ENCODE results near the gene IL36B.

IL36B gene

DNA sequence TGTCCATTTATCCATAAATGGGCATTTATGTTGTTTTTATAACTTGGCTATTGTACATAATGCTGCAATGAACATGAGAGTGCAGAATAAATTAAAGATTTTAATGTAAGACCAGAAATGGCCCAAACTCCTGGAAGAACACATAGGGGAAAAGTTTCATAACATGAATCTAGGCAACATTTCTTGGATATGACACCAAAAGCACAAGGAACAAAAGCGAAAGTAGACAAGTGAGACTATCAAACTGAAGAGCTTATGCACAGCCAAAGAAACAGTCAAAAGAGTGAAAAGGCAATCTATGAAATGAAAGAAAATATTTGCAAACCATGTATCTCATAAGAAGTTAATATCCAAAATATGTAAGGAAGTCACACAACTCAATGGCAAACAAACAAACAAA is 41.6 kb downstream of the IL36B start:
- no peak for DNase-seq (ENCODE audit: low read depth, low spot score)

DNA sequence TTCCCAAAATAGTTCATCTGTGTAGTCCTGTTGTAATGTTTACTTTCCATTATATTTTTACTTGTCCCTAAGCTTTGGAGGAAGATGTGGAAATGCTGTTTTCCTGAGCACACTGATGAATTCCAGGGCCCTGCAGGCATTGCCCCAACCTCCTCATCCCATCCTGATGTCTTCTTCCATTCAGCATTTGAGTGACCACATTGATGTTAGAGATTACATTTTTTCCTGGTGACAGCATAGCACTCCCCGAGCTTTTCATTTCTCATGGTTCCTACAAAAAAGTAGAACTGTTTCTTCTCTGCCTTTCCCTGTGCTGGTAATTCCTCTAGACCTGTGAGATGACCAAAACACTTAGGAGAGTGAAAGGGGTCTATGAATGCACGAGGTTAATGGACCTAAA is 42.6 kb downstream of the IL36B start:
- DNase-seq (ENCODE audit: low read depth, low spot score), result no peak

DNA sequence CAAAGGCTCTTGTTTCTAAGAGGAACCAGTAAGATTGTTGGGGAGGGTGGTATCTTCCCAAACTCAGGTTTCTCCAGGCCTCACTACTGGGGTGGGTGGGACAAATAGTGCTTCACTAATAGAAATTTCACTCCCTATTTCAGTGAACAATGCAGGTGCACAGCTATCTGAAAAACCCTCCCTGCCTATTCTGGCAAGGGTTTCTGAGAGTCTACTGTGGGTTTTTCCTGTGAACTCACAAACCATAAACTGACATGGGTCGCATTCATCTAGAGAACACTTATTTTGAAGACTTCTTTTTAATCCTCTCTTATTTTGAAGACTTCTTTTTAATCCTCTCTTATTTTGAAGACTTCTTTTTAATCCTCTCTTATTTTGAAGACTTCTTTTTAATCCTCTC is 43.0 kb downstream of the IL36B start:
- no peak for DNase-seq (ENCODE audit: low read depth, low spot score)

DNA sequence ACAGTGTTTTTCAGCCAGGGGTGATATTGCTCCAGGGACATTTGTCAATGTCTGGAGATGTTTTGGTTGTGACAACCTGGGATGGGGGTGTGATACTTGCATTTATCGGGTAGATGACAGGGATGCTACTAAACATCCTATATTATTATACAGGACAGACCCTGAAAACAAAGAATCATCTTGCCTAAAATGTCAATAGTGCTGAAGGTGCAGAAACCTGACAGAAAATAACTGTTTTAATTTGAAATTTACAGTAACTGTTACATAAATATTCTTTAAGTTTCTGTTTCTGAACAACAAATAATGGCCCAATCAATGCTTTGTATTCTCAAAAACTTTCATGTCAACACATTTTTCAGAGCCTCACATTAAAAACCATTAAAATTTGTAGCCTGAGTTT is 45.4 kb downstream of the IL36B start:
- DNase-seq (ENCODE audit: low read depth, low spot score), result no peak

DNA sequence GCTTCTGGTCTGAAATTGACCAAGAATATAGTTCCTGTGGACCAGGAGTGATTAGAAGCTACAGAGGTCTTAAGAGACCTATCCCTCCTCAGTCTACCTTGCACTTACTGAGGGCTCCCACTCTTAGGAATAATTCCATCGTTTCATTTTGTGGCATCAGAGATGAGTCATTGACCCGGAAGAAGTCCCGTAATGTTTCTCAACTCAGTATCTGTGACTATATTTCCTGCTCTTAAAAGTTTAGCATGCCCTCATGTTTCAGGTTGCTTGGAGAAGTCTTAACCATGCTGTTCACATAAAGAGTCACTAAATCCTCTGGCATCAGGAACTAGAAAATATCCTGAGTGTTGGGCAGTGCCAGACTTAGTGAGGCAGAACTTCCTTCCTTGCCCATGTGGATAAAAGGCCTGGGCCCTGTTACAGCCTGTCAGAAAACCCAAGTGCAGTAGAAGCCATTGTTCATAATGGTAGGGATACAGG is 47.6 kb downstream of the IL36B start, which contains the start of gene IL36A:
TSS of gene IL36A (plus strand) at position 430 of the 480 bp plus-strand sequence. CDS start 413 bp downstream, outside the sequence.
- no peak for DNase-seq (ENCODE audit: low read depth, low spot score)

DNA sequence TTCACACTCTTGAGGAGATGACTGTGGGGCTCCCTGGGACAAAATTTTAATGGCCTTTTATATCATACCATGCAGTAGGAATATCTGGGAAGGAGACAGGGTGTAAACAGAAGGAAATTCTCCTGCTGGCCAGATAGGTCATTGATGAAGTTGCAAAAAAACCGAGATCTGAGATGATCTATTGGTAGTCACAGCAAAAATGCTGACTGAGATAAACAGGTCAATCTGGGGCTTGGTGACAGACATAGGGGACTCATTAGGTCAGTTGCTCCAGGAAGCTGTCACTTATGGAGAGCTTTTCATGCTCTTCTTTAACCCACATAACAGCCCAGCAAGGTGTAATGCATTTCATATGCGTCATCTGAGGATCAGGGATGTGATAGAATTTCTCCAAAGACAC is 50.0 kb downstream of the IL36B start:
- no peak for DNase-seq (ENCODE audit: low read depth, low spot score)

DNA sequence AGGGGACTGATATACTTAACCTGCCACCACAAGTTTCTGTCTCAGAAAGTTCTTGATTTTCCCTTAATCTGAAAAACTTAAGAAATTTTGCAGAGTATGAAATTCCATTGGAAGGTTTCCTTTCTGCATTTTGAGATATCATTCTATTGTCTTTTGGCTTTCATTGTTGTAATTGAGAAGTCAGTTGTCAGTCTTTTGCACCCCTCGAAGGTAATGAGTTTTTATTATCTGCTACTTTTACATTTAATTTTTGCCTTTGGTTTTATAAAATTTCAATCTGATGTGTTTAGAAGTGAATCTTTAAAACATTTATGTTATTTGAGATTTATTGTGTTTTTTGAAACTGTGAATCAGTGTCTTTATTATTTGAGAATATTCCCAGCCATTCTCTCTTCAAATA is 52.2 kb downstream of the IL36B start:
- no peak for DNase-seq (ENCODE audit: low read depth, low spot score)

DNA sequence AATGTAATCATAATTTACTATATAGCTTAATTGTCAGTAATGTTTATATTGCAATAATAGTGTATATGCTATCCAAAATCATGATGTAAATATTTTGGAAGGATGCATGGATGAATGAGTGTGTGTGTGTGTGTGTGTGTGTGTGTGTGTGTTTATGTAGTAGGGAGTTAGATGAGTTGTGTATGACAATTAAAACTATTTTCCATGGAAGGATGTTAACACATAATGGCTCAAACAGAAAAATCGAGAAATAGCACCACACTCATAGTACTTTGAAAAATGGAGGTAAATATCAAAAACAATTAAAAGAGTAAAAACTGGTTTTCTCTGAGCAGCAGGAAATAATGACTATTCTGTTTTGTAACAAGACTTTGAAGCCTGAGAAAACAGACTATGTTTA is 55.5 kb downstream of the IL36B start:
- DNase-seq (ENCODE audit: low read depth, low spot score), result no peak

DNA sequence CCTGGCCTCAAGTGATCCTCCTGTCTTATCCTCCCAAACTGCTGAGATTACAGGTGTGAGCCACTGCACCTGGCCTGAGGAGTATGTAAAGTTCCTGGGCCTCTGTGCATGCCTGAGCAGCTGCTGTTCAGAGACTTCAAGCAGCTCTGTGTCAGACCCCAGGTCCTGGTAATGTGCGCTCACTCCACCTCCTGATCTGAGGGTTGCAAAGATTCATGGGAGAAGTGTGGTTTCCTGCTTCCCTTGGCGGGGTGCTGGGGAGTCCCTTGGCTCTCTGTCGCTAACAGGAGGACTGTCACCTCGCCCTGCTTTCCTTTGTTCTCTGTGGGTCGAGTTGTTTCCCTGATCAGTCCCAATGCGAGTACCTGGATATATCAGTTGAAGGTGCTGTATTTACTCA is 56.0 kb downstream of the IL36B start:
- no peak for DNase-seq (ENCODE audit: low read depth, low spot score)

DNA sequence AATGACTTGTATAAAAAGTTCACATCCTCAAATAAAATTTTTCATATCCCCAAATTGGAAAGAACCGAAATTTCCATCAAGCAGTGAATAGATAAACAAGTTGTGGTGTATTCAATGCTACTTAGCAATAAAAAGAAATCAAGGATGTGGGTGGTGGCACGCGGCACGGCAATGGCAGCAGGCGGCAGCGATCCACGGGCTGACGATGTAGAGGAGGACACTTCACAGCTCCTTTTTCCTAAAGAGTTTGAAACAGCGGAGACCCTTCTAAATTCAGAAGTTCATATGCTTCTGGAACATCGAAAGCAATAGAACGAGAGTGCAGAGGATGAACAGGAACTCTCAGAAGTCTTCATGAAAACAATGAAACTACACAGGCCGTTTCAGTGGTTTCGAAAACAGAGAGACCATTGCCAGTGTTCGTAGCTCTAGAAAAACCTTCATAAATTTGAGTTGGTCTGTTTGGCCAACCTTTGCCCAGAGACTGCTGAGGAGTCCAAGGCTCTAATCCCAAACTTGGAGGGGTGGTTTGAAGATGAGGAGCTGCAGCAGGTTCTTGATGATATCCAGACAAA is 57.2 kb downstream of the IL36B start:
- DNase-seq (ENCODE audit: low read depth, low spot score), result no peak

DNA sequence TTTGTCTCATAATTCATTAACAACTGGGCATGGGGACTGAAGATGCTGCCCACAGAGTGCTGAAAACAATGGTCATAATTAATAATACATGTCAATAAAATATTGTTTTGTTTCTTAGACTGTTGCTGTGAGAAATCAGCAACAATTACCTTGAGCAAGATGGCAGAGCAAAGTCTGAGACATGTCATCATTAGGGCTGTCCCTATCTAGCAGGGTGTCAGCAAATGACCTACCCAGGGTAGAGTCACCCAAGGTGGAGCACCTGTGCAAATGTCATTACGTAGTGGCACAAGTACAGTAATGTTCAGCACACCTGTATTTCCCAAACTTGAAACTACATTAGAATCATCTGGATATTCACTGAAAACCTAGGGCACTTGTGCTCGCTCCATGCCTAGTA is 58.0 kb downstream of the IL36B start:
- no peak for DNase-seq (ENCODE audit: low read depth, low spot score)

DNA sequence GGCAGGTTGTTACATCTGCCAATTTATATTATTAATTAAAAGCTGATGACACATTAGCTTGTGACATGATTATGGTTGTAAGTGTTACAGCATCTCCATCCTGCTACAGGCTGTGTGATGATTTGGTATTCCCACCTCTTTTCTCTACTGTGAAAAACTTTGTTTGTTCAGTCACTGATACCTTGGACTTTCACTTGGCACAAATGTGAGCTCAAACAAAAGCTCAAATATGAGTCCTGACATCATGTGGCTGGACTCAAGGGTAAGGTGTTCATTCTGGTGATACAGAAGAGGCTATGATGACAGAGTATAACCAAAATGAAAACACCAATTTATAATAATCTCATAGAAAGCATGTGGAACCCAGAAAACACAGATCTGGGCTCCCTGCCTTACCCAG is 58.8 kb downstream of the IL36B start:
- no peak for DNase-seq (ENCODE audit: low read depth, low spot score)

DNA sequence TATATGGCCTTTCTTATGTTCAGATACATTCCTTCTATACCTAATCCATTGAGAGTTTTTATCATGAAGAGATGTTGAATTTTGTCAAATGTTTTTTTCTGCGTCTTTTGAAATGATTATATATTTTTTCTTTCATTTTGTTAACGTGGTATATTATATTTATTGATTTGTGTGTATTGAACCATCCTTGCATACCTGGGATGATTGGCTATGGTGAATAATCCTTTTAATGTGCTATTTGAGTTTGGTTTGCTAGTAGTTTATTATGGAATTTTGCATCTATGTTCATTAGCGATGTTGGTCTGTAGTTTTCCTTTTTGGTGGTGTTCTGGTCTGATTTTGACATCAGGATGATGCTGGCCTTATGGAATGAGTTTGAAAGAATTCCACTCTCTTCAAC is 63.1 kb downstream of the IL36B start:
- no peak for DNase-seq (ENCODE audit: low read depth, low spot score)

DNA sequence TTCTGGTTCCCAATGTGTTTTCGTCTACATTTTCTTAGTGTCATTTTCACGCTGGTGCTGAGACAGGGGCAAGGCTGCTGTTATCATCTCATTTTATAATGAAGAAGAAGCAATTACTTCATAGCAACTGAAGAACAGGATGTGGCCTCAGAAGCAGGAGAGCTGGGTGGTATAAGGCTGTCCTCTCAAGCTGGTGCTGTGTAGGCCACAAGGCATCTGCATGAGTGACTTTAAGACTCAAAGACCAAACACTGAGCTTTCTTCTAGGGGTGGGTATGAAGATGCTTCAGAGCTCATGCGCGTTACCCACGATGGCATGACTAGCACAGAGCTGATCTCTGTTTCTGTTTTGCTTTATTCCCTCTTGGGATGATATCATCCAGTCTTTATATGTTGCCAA is 67.6 kb downstream of the IL36B start:
- DNase-seq (ENCODE audit: low read depth, low spot score), result no peak

DNA sequence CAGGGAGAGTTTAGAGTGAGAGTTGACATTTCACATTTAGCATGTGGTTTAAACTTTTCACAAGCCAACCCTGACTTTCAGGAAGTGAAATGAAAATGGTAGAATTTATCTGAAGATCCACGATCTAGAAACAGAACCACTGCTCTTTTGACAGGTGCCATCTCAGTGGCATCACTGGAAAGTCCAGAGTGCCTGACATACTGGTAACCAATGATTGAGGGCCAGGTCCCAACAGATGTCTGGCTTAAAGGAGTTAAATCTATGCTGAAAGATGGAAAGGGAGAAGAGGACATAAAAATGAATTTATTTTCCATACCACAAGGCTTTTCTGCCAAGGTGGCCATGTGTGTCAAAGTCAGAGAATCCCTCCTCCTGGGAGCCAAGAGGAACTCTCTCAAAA is 72.1 kb downstream of the IL36B start:
- no peak for DNase-seq (ENCODE audit: low read depth, low spot score)

DNA sequence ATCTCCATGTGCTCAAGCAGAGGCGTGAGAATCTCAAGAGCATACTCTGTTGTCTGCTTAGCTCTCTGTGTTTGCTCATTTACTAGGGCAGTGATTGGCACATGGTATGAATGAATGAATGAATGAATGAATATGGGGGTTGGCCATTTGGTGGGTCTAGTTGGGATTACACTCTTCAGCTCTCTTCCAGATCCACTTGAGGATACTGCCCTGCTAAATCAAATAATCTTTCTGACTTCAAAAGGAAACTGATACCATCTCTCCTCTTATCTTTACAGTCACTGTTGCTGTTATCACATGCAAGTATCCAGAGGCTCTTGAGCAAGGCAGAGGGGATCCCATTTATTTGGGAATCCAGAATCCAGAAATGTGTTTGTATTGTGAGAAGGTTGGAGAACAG is 72.9 kb downstream of the IL36B start:
- no peak for DNase-seq (ENCODE audit: low read depth, low spot score)

DNA sequence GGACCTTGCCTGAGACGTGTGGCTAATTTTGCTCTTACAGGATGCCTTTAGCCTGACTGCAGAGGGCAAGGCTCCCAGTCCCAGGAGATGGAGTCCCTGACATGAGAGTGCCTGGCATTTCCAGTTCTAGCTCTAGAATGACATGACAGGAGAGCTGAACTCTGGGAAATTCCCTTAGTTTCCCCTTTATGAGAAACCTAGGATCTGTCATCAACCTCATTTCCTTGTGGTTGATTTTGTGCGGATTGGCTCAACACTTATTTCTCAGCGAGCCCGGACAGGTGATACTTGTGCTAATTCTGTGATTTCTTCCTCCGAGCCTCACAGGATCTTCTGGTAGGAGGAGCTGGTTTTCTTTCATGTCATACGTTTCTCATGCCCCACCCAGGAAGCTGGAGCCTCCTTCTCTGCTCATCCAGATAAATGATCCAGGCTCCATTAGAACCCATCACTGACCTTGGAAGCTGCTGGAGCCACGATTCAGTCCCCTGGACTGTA is 75.1 kb downstream of the IL36B start, which contains the start of gene IL36G:
TSS of gene IL36G (plus strand) at position 448 of the 498 bp plus-strand sequence. CDS start 633 bp downstream, outside the sequence.
- no peak for DNase-seq (ENCODE audit: low read depth, low spot score)
